T-helper 1 cell treated with Interleukin-12 subunit alpha and Interleukin-12 subunit beta and Interleukin-4 antibody, amounts not matched to agents 30 ng/mL and 1 ng/mL, for 36 hours (primary cell): ENCODE measurements around the gene R3HDM4. TPM values are rescaled to one million over a fixed set of nuclear protein-coding genes. Genes with fewer than 3 reads are reported as not detected.

Experiments used
- intact Hi-C: fragments of 100-400 bp; cut with micrococcal nuclease; formaldehyde crosslinking; loops from one replicate; pipeline ENCODE4 v1.15.1; 2024
- total RNA-seq: library from RNA; stranded (reverse); gene quantifications from 2 replicates; pipeline ENCODE4 v1.2.3, GENCODE V29; 2022

Gene R3HDM4
- total RNA-seq, 1 donor from 2014 or later: 122 TPM

DNA sequence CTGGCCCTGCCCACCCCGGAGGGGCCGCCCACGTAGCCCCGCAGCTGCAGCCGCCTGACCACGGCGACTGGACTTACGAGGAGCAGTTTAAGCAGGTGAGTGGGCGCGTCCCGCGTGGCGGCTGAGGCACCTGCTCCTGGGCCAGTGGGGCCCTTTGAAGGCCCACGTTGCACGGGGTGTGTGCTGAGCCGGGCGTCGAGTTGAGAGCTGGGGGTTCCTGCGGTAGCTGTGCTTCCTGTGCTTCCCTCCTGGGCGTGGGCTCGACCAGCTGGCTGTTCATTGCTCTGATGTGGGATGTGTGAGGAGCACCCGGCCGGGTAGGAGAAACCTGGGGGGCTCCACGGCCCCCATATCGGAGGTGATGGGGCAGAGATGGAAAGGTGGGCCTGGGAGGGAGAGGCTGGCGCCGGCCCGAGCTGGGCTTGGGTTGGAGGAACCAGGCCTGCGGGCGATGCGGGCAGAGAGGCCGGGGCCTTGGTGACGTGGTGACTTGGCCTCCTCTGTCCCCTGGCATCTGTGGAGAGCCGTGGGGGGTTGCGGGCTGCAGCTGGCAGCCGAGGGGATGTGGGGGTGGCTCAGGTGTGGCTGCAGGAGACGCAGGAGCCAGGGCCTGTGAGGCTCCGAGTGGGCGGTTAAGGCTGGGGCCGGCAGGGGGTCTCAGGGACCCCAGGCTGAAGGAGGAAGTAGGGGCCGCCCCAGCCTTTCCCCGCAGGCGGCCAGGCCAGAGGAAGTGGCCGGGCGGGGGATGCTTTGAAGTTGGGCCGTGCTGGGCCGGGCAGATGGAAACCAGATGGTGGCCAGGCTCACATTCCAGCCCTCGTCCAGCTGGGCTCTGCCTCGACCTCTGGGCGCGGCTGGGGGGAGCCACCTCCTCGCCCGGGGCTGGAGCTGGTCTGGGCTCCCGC, 19.9 kb upstream of the R3HDM4 start:
- intact Hi-C loops: no loop called here

GRCh38 chr19:931860-932647, 19.0 kb upstream of the R3HDM4 start:
- intact Hi-C loops: no loop called here

- intact Hi-C loops: no loop called here
Observed at GRCh38 chr19:929891-930258, 16.9 kb upstream of the R3HDM4 start.

DNA sequence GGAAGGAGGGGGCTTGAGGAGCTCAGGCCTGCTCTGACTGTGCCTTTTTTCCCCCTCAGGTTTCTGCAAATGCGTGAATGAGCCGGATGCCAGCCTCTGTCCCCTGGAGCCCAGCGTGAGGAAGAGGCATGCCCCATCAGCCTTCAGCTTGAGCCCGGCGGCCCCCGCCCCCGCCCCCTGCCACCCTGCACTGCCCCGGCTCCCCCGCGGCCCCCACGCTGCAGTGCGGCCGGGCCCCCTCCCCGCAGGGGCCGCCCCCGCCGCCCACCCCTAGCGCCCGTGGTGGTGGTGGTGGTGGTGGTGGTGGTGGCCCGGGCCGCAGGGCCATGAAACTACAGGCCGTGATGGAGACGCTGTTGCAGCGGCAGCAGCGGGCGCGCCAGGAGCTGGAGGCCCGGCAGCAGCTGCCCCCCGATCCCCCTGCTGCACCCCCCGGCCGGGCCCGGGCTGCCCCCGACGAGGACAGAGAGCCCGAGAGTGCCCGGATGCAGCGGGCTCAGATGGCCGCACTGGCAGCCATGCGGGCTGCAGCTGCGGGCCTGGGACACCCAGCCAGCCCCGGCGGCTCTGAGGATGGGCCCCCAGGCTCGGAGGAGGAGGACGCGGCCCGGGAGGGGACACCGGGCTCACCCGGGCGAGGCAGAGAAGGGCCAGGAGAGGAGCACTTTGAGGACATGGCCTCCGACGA, 16.3 kb upstream of the R3HDM4 start:
- intact Hi-C loops: no loop called here

GRCh38 chr19:928471-929202, 15.6 kb upstream of the R3HDM4 start:
- intact Hi-C loops: no loop called here

DNA sequence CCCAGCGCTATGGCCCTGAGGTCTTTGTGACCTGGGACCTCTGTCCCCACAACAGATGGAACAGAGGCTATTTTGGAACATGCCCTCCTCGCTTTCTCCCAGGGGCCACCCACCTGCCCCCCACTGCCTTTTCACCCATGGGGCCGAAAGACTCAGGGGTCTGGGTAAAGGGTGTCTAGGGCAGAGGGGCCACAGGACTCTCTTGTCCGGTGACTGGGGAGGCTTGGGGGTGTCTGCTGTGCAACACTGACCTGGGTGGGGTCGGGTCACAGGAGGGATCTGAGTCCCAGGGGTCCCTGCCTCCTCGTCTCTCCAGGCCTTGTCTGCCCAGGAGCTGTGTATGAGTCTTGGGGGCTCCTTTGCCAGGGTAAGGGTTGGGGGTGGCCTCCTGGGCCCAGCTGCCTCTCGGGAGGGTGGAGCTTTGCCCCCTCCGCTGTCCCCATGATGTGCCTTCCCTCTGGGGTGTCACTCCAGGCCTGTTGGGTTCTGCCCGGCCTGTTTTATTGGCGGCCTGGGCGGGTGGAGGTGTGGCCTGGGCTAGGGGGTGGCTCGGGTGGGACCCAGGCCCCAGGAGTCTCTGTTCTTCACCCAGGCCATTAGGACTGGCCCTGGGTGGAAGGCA, 14.9 kb upstream of the R3HDM4 start:
- intact Hi-C loops: no loop called here

GRCh38 chr19:927351-927779, 14.3 kb upstream of the R3HDM4 start:
- intact Hi-C loops: no loop called here

DNA sequence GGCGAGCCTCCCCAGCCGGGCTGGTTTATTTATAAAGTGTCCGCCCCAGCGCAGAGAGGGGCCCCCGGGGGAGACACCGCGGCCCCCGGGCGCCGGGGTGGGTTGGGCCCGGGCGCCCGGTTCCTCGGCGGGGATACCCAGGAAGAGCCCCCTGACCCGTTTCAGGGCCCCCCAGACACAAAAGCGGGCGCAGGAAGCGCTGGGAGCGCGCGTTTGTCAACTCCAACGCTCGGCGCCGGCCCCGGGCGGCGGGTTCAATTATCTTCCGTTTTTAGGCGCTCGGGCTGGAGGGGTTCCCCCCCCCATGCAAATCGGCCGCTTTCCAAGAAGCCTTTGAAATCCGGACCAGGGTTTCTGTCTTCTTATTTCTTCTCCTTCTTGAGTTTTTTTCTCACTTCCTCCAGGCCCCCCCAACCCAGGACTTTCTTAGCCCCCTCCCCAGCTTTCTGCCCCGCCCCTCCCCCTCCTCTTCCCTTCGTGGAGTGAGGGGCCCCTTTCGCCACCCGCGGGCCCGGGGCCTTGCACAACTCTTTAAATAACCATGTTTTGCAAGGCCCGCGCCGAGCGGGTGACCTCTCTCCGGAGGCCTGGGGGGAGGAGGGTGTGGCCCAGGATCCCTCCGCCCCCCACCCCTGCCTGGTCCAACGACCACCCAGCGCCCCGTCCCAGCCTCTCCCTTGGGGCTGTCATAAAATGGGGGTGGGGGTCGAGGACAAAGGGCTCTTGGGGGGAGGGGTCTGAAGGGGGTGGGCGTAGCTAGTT, 13.8 kb upstream of the R3HDM4 start:
- intact Hi-C loops: no loop called here

DNA sequence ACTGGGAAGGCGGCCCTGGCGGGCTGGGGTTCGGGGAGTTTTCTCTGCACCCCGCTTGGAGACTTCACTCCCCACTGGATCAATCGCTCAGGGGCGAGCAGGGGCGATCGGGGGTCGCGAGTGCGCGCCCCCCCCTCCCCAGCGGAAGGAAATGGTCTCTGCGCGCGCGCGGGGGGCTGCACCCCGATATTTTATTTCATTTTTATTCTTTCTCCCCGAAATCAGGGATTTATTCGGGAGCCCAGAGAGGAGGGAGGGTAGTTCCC, 13.2 kb upstream of the R3HDM4 start:
- intact Hi-C loops: no loop called here

GRCh38 chr19:925526-926322, 12.7 kb upstream of the R3HDM4 start, which contains the start of gene ARID3A:
Gene ARID3A, plus strand, starts transcription at chr19:926035. Its CDS starts 3,494 bp downstream, at chr19:929529.
- intact Hi-C loops: loop anchor here (1.0 kb wide), 5 partner anchors 59 to 344 kb away; partner anchors contain the start of genes CBARP, CIRBP, RNU6-2 and TMEM259

DNA sequence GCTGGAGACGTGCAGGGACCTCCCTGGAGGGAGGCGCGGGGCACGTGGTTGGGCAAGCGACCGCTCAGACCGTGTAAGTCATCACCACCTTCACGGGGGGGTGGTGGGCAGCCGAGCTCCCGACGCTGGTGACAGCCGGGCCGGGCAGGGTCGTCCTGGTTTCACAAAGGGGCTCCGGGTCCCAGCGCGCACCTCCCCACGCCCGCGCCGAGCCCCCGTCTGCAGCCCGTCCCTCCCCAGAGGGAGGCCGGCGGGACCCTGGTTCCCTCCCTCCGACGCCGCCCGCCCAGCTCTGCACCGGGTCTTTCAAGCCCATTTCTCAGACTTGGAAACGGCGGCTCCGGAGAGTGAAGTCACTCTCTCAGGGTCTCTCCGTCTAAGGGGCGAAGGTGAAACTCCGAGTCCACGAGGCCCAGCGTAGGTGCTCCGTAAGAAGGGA, 12.1 kb upstream of the R3HDM4 start:
- intact Hi-C loops: loop anchor here (1.0 kb wide), 5 partner anchors 59 to 344 kb away; partner anchors contain the start of genes CBARP, CIRBP, RNU6-2 and TMEM259

- intact Hi-C loops: loop anchor here (1.0 to 5.0 kb wide), 6 partner anchors 60 to 345 kb away; partner anchors contain the start of genes CBARP, CIRBP, RNU6-2 and TMEM259
Observed at GRCh38 chr19:924553-925086, 11.6 kb upstream of the R3HDM4 start.

GRCh38 chr19:920051-920864, 7.2 kb upstream of the R3HDM4 start:
- intact Hi-C loops: loop anchor here (5.0 kb wide), 1 partner anchor 272 kb away; no protein-coding TSS in a partner anchor

GRCh38 chr19:919199-920050, 6.4 kb upstream of the R3HDM4 start:
- intact Hi-C loops: loop anchor here (5.0 kb wide), 1 partner anchor 273 kb away; no protein-coding TSS in a partner anchor

DNA sequence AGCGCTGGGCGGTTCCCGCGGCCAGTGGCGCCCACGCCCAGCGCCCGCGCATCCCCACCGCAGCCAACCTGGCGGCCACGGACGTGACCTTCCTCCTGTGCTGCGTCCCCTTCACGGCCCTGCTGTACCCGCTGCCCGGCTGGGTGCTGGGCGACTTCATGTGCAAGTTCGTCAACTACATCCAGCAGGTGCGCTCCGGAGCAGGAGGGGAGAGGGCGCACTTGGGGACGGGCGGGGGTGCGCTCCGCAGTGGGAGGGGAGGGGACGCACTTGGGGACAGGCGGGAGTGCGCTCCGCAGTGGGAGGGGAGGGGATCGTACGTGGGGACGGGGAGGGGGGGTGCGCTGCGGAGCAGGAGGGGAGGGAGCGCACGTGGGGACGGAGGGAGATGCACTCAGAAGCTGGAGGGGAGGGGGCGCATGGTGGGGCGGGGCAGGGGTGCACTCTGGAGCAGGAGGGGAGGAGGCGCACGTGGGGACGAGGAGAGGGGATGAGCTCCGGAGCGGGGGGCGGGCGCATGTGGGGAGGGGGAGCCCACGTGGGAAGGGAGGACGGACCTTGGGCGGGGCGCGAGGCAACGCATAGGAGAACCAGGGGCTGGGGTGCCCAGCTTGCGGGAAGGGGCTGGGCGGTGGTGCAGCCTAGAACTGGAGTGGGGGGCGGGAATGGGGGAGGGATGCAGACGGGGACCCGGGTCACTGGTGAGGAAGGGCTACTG, 5.6 kb upstream of the R3HDM4 start:
- intact Hi-C loops: no loop called here

DNA sequence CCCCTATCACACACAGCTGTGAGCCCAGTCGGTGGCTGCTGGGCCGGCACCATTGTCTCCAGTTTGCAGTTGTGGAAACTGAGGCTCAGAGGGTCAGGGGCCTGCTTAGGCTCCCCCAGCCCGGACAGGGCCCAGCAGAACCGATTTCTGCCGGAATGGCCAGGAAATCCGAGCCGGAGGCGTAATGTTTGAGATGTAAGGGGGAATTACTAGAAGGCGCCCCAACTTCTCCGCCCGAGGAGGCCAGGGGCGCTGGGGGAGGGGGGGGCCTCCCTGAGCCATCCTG, 5.1 kb upstream of the R3HDM4 start:
- intact Hi-C loops: no loop called here
